Fibroblast of the aortic adventitia (primary cell): ENCODE measurements around the gene DLD. TPM values are rescaled to one million over a fixed set of nuclear protein-coding genes. Genes with fewer than 3 reads are reported as not detected.
A peak's percentile ranks its signal among the peaks of the same experiment; 100 is the strongest.
"Not testable (repeated sequence)": the region's sequence is repeated elsewhere in the genome, so short reads cannot be mapped to it uniquely, and the experiment has no call there.

ENCODE experiments used
- DNase-seq: peaks from one replicate; pipeline ENCODE4 v3.0.0-alpha.2; 2010; ENCODE audit warnings: low read depth
- H3K4me3 ChIP-seq: 2 replicates; pipeline ENCODE4 v1.5.1; 2011; ENCODE audit warnings: low read depth, mild to moderate bottlenecking, control low read depth, low read length, moderate library complexity
- total RNA-seq: library from RNA; depleted of rRNA; stranded (reverse); fragments of >200 nt; gene quantifications from 2 replicates; pipeline ENCODE4 v1.2.3, GENCODE V29; 2012; ENCODE audit warnings: low replicate concordance
- TF ChIP-seq, protein P1 (sequence below): IDR thresholded peaks from 2 replicates; pipeline ENCODE4 v1.5.1; 2011; ENCODE audit warnings: mild to moderate bottlenecking, low read length, control low read depth, inconsistent platforms; ENCODE audit not compliant: insufficient read depth

The DLD gene
- total RNA-seq, 1 donor, result 71.9 TPM

DNA sequence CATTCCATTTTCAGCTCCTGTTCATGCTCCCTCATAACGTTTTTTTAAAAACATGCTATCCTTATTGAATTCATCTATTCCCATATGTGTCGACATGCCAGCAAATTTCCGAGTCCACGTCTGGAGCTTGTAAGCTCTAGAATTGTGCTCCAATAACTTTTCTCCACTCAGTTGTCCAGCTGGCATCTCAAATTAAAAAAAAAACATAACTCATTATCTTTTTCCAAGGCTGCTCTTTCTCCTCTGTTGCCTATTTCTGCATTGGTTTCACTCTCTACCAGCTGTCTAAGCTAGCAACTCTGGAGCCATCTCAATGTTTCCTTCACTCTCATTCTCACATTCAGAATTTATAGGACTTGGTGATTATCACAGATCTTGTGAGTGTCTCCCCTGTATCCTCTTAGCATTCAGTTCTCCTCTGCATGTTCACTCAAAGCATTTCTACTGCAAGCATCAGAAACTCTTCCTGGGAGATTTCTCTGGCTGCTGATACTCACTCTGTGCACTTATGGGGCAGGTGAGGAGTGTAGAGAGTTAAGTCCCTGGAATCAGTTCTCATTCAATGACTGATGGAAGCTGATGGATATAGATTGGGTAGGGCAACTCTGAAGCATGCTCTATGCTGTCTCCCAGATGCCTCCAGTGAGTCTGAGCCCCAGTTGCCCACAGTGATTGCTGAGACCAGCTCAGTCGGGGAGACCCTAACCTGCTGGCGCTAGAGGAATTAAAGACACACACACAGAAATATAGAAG lies 6.7 kb upstream of the DLD start:
- no peak for DNase-seq
- TF ChIP-seq, protein P1, sequence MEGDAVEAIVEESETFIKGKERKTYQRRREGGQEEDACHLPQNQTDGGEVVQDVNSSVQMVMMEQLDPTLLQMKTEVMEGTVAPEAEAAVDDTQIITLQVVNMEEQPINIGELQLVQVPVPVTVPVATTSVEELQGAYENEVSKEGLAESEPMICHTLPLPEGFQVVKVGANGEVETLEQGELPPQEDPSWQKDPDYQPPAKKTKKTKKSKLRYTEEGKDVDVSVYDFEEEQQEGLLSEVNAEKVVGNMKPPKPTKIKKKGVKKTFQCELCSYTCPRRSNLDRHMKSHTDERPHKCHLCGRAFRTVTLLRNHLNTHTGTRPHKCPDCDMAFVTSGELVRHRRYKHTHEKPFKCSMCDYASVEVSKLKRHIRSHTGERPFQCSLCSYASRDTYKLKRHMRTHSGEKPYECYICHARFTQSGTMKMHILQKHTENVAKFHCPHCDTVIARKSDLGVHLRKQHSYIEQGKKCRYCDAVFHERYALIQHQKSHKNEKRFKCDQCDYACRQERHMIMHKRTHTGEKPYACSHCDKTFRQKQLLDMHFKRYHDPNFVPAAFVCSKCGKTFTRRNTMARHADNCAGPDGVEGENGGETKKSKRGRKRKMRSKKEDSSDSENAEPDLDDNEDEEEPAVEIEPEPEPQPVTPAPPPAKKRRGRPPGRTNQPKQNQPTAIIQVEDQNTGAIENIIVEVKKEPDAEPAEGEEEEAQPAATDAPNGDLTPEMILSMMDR, result no peak
- no peak overlapping the region for H3K4me3 ChIP-seq

DNA sequence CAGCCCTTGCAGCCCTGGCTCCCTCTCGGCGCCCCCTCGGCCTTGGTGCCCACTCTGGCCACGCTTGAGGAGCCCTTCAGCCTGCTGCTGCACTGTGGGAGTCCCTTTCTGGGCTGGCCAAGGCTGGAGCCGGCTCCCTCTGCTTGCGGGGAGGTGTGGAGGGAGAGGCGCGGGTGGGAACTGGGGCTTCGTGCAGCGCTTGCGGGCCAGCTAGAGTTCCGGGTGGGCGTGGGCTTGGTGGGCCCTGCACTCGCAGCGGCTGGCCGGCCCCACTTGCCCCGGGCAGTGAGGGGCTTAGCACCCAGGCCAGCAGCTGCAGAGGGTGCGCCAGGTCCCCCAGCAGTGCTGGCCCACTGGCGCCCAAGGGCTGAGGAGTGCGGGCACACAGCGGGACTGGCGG lies 3.2 kb upstream of the DLD start:
- H3K4me3 ChIP-seq, DNase-seq: not testable (repeated sequence)

DNA sequence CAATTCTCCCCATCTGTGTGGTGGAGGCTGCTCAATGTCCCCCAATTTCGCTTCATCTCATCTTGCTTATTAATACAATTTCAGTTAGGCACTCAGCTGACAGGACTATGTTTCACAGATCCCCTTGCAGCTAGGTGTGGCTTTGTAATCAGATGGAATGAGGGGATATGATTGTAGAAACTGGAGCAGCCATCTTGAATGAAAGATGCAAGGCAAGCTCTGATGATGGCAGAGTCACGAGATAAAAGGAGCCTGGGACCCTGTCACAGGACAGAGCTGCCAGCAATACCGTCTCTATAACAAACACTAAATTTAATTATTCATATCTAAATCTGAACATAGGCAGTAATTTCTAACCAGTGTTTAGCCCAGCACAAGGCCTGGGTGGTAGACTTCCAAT lies 991 bp upstream of the DLD start:
- no peak overlapping the region for H3K4me3 ChIP-seq
- no peak for DNase-seq
- TF ChIP-seq, protein P1, result no peak

DNA sequence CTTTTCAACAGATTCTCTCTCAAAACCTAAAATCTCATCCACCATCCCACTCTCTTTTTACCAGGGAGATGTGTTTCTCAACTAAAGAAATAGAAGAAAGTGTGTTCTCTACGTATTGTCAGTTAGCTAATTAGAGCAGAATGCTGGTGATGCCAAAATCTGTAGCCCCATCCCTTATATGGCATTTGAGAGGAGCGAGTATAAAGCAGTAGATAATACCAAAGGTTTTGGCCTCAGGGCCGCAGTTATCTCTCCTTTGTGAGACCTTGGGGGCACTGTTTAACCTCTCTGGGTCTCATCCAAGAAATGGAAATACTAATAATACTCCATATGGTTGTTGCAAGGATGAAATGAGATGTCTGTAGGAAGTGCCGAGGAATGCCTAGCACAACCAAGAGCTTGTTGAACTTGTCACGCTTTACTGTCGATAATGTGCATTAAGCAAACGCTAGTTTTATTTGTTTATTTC lies 456 bp upstream of the DLD start:
- no peak for DNase-seq
- peak overlapping the region; percentile 94 for H3K4me3 ChIP-seq
- TF ChIP-seq, protein P1, result no peak

DNA sequence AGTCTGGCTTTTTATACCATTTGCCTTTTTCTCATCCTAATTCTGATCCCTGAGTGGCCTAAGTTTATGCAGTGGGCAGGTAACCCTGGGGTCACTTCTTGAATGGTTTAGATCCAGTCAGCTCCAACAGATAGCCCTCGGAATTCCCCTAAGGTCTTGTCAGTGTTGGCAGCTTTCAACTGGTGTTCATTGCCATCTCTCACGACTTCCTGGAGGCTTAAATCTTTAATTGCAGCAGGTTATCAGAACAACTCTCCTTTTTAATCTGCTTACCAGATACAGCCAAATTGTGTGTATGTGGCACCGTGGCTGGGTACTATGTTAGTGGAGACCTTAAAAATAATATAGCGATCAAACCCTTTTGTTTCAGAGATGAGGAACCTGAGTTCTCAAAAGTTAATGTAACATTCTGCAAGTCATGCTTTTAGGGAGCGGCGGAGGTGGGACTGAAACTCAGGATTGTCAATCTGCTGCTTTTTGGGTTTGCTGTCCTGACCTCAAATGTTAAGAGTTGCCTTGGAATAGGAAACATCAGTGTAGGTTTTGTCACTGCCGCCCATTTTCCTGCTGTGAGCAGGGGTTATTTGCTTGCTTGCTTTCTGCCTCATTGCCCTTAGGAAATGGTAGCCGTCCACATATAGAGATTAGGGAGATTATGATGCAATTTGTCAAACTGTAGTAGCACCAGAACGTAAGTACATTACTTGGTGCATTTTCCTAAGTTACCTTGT lies 818 bp downstream of the DLD start:
- TF ChIP-seq, protein P1, result no peak
- peak; percentile 47 for DNase-seq
- H3K4me3 ChIP-seq, result peak overlapping the region; percentile 94

DNA sequence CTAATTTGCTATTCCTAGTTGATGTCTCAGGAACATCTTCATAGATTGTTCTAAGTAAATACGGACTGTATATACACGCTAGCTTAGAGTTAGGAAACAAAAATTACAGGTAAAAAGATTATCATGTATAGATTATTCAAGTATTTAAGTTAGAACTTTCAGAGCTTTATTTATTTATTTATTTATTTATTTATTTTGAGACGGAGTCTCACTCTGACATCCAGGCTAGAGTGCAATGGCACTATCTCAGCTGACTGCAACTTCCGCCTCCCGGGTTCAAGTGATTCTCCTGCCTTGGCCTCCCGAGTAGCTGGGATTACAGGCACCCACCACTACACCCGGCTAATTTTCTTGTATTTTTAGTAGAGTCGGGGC lies 1.4 kb downstream of the DLD start:
- peak overlapping the region; percentile 94 for H3K4me3 ChIP-seq
- DNase-seq, result not testable (repeated sequence)

DNA sequence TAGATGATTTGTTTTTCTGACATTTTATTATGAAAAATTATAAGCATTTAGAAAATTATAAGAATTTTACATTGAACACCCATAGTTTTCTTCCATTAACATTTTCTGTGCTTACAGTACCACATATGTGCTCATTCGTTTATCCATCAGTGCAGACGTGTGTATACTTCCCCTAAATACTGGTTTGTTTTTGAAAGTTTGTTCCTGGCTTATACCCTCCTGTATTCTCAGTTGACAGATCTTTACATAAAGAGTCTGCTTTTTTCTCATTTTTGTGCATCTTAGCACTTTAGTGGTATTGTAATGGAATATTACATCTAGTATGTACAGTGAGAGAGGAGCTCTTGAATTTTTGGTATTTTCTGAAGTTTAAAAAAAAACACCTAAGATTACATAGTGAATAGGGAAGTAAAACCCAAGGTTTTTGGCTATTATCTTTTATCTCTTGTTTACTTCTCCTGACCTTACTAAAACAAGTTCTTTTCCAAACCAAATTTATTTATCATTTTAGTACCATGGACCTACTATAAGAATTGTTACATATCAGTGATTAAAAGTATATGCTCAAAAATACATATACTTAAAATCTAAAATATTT lies 8.1 kb downstream of the DLD start:
- no peak for DNase-seq
- TF ChIP-seq, protein P1, result no peak
- H3K4me3 ChIP-seq, result no peak overlapping the region
